ENCODE results near the gene HSD11B1L. TPM values are rescaled to one million over a fixed set of nuclear protein-coding genes. Genes with fewer than 3 reads are reported as not detected.
A peak's percentile ranks its signal among the peaks of the same experiment; 100 is the strongest.
"Not testable (repeated sequence)": the region's sequence is repeated elsewhere in the genome, so short reads cannot be mapped to it uniquely, and the experiment has no call there.

The HSD11B1L gene
- total RNA-seq, 1 experiment from 2014 or later, result 2.3 TPM

GRCh38 chr19:5719961-5720790 is 39.3 kb downstream of the HSD11B1L start, which contains the start of the genes CATSPERD and LONP1:
CATSPERD (plus strand) TSS chr19:5720637; CDS start chr19:5720738, 101 bp downstream.
LONP1 (minus strand) TSS chr19:5720146; CDS start chr19:5720132, 14 bp downstream.
- Mint-ChIP-seq H3K27ac (ENCODE audit: unreplicated experiment) (peak within 1 kb of the TSS; percentile 96), H3K9me3 (ENCODE audit: low read depth, unreplicated experiment) (no peaks in the 10 kb centered on the region), H3K4me1 (ENCODE audit: low read depth, unreplicated experiment) (no peaks in the 10 kb centered on the region), H3K27me3 (ENCODE audit: unreplicated experiment) (no peaks in the 10 kb centered on the region), H3K36me3 (ENCODE audit: insufficient read depth, unreplicated experiment) (peaks cover 47% of the 10 kb centered on the region), H3K4me3 (ENCODE audit: low read depth, unreplicated experiment) (peak within 1 kb of the TSS; percentile 73)
- intact Hi-C loops (cut with micrococcal nuclease; ENCODE audit: unreplicated experiment), result no loop called here
- BruUV-seq (replicated peaks), result no TSS peak
- peak; percentile 63 for TF ChIP-seq CTCF (IDR thresholded peaks at IDR 0.05; ENCODE audit: unreplicated experiment)
- CTCF ChIA-PET, result interaction anchor here (0.5 to 1.0 kb wide), 3 partner anchors 29 to 332 kb away, joined by 3 to 7 read pairs (median 5); no protein-coding TSS in a partner anchor
- DNase-seq, result peak; percentile 95

DNA sequence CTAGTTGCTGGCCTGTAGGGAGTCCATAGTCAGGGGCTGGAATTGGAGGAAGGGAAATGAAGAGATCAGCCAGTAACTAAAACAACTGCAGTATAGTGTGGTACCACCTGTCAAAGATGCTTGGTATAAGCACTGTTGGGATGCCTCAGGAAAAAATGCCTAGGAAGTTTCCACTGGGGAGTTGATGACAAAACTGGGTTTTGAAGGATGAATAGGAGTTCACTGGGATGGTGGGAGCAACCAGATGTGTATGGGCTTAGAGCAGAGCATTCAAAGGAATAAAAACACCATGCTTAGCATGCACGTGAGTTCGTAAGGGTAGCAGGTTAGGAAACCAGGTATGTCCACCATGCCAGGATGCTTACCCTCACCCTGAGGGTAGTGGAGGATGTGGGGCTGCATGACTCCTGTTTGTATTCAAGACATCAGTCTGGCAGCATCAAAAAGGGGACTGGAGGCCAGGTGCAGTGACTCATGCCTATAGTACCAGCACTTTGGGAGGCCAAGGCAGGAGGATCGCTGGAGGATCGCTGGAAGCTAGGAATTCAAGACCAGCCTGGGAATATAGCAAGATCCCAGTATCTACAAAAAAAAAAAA is 46.7 kb downstream of the HSD11B1L start:
- H3K4me3 Mint-ChIP-seq (ENCODE audit: low read depth, unreplicated experiment), result no peak overlapping the region
- H3K27me3 Mint-ChIP-seq (ENCODE audit: unreplicated experiment), result peaks cover under 1% of the 10 kb centered on the region
- intact Hi-C loops (cut with micrococcal nuclease; ENCODE audit: unreplicated experiment), result no loop called here
- DNase-seq, result no peak
- no peak for TF ChIP-seq CTCF (IDR thresholded peaks at IDR 0.05; ENCODE audit: unreplicated experiment)
- CTCF ChIA-PET, result no interaction called here
- no peaks in the 10 kb centered on the region for H3K36me3 Mint-ChIP-seq (ENCODE audit: insufficient read depth, unreplicated experiment)
- H3K4me1 Mint-ChIP-seq (ENCODE audit: low read depth, unreplicated experiment), result no peaks in the 10 kb centered on the region
- no peaks in the 10 kb centered on the region for H3K9me3 Mint-ChIP-seq (ENCODE audit: low read depth, unreplicated experiment)
- no peak overlapping the region for H3K27ac Mint-ChIP-seq (ENCODE audit: unreplicated experiment)
- BruUV-seq (replicated peaks), result no TSS peak

GRCh38 chr19:5733172-5733571 is 52.3 kb downstream of the HSD11B1L start:
- H3K4me3 Mint-ChIP-seq (ENCODE audit: low read depth, unreplicated experiment); BruUV-seq (replicated peaks); CTCF ChIA-PET: not testable (repeated sequence)

More at GRCh38 chr19:5733172-5733571, 52.3 kb downstream of the HSD11B1L start:
- H3K27ac Mint-ChIP-seq (ENCODE audit: unreplicated experiment); intact Hi-C loops (cut with micrococcal nuclease; ENCODE audit: unreplicated experiment); H3K9me3 Mint-ChIP-seq (ENCODE audit: low read depth, unreplicated experiment); H3K36me3 Mint-ChIP-seq (ENCODE audit: insufficient read depth, unreplicated experiment); H3K4me1 Mint-ChIP-seq (ENCODE audit: low read depth, unreplicated experiment); DNase-seq: not testable (repeated sequence)
- peaks cover 14% of the 10 kb centered on the region for H3K27me3 Mint-ChIP-seq (ENCODE audit: unreplicated experiment)

Other genes starting within 250 kb of the HSD11B1L start
- not detected in 2 replicates for gene ZNRF4, start 225.6 kb upstream of the HSD11B1L start, total RNA-seq (2022)
- 0.27 and 0.40 TPM in 2 replicates for gene TINCR, start 113.1 kb upstream of the HSD11B1L start, total RNA-seq (2022)
- gene SAFB2, start 58.3 kb upstream of the HSD11B1L start, total RNA-seq (2022), result 71.7 and 72.8 TPM in 2 replicates
- gene SAFB, start 57.9 kb upstream of the HSD11B1L start, total RNA-seq (2022), result 87.3 and 88.0 TPM in 2 replicates
- gene MICOS13, start 511 bp upstream of the HSD11B1L start, total RNA-seq (2022), result 37.1 and 37.9 TPM in 2 replicates
- gene RPL36, start 9.3 kb downstream of the HSD11B1L start, total RNA-seq (2022), result 497 and 516 TPM in 2 replicates
- 92.8 and 101 TPM in 2 replicates for gene LONP1, start 39.1 kb downstream of the HSD11B1L start, total RNA-seq (2022)
- gene CATSPERD, start 39.6 kb downstream of the HSD11B1L start, total RNA-seq (2022), result not detected in 2 replicates
- 6.3 TPM in 2 replicates for gene PRR22, start 103.7 kb downstream of the HSD11B1L start, total RNA-seq (2022)
- 33.2 and 35.5 TPM in 2 replicates for gene DUS3L, start 110.1 kb downstream of the HSD11B1L start, total RNA-seq (2022)
- 3.9 and 5.4 TPM in 2 replicates for gene NRTN, start 124.0 kb downstream of the HSD11B1L start, total RNA-seq (2022)
- 1.8 and 2.8 TPM in 2 replicates for gene FUT6, start 158.7 kb downstream of the HSD11B1L start, total RNA-seq (2022)
- gene FUT3, start 170.4 kb downstream of the HSD11B1L start, total RNA-seq (2022), result 15.6 and 18.6 TPM in 2 replicates
- not detected in 2 replicates for gene FUT5, start 189.5 kb downstream of the HSD11B1L start, total RNA-seq (2022)
- 133 and 143 TPM in 2 replicates for gene NDUFA11, start 222.8 kb downstream of the HSD11B1L start, total RNA-seq (2022)
- gene VMAC, start 223.8 kb downstream of the HSD11B1L start, total RNA-seq (2022), result 4.3 and 5.5 TPM in 2 replicates
- 39.9 and 45.7 TPM in 2 replicates for gene CAPS, start 233.2 kb downstream of the HSD11B1L start, total RNA-seq (2022)

Measured in Calu3 (cell line).